NCI-H2171 treated with DMSO at 0.1 percent for 48 hours (cell line): ENCODE data around the gene SSBP2.
"Not testable (repeated sequence)": the region's sequence is repeated elsewhere in the genome, so short reads cannot be mapped to it uniquely, and the experiment has no call there.

Experiments
- DNase-seq: peaks from one replicate; lab custom pipeline; 2025; lab: John Stamatoyannopoulos, UW

Gene SSBP2

GRCh38 chr5:81728301-81728700 is 22.6 kb downstream of the SSBP2 start:
- no peak for DNase-seq

- no peak for DNase-seq
Measured at GRCh38 chr5:81726297-81726696, 24.6 kb downstream of the SSBP2 start.

GRCh38 chr5:81724571-81724970 is 26.3 kb downstream of the SSBP2 start:
- DNase-seq = no peak

- DNase-seq = no peak
Measured at GRCh38 chr5:81724108-81724507, 26.8 kb downstream of the SSBP2 start.

GRCh38 chr5:81721049-81721448 is 29.8 kb downstream of the SSBP2 start:
- DNase-seq = no peak

GRCh38 chr5:81719743-81720345 is 31.1 kb downstream of the SSBP2 start:
- no peak for DNase-seq

GRCh38 chr5:81718300-81718699 is 32.6 kb downstream of the SSBP2 start:
- DNase-seq = no peak

GRCh38 chr5:81717860-81718259 is 33.0 kb downstream of the SSBP2 start:
- DNase-seq = no peak

GRCh38 chr5:81717226-81717625 is 33.7 kb downstream of the SSBP2 start:
- DNase-seq = no peak

- DNase-seq = not testable (repeated sequence)
Measured at GRCh38 chr5:81714076-81714475, 36.8 kb downstream of the SSBP2 start.

- no peak for DNase-seq
Measured at GRCh38 chr5:81708889-81709288, 42.0 kb downstream of the SSBP2 start.

GRCh38 chr5:81703840-81704239 is 47.1 kb downstream of the SSBP2 start:
- DNase-seq = no peak

GRCh38 chr5:81700166-81700565 is 50.7 kb downstream of the SSBP2 start:
- DNase-seq = no peak

GRCh38 chr5:81698813-81699212 is 52.1 kb downstream of the SSBP2 start:
- DNase-seq = no peak

GRCh38 chr5:81696418-81697397 is 54.2 kb downstream of the SSBP2 start:
- DNase-seq = peak; percentile 16

- no peak for DNase-seq
Measured at GRCh38 chr5:81694726-81695125, 56.2 kb downstream of the SSBP2 start.

GRCh38 chr5:81688215-81688614 is 62.7 kb downstream of the SSBP2 start:
- DNase-seq = no peak

- DNase-seq = no peak
Measured at GRCh38 chr5:81687292-81687691, 63.6 kb downstream of the SSBP2 start.

GRCh38 chr5:81685471-81685870 is 65.4 kb downstream of the SSBP2 start:
- peak; percentile 2 for DNase-seq

GRCh38 chr5:81679885-81680284 is 71.0 kb downstream of the SSBP2 start:
- no peak for DNase-seq

- DNase-seq = no peak
Measured at GRCh38 chr5:81675420-81675819, 75.5 kb downstream of the SSBP2 start.

GRCh38 chr5:81665795-81666194 is 85.1 kb downstream of the SSBP2 start:
- peak; percentile 55 for DNase-seq

- not testable (repeated sequence) for DNase-seq
Measured at GRCh38 chr5:81660624-81661023, 90.3 kb downstream of the SSBP2 start.
